ENCODE data around the gene THAP3.

DNA sequence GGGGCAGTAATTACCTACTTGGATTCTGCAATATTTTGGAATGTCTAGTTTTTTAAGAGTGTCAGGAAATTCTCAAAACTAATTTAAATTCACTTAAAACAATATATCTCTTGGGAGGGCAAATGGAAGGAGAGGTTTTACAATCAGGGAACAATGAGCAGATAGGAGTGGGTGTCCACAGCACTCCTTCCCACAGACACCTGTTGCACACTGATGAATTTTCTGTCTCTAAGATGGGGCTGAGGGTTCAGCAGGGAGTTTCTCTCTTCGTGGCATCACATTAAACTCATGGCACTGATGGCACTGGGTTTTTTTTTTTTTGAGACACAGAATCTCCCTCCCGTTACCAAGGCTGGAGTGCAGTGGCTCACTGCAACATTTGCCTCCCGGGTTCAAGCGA lies 5.6 kb upstream of the THAP3 start:
- TF ChIP-seq, protein P1, sequence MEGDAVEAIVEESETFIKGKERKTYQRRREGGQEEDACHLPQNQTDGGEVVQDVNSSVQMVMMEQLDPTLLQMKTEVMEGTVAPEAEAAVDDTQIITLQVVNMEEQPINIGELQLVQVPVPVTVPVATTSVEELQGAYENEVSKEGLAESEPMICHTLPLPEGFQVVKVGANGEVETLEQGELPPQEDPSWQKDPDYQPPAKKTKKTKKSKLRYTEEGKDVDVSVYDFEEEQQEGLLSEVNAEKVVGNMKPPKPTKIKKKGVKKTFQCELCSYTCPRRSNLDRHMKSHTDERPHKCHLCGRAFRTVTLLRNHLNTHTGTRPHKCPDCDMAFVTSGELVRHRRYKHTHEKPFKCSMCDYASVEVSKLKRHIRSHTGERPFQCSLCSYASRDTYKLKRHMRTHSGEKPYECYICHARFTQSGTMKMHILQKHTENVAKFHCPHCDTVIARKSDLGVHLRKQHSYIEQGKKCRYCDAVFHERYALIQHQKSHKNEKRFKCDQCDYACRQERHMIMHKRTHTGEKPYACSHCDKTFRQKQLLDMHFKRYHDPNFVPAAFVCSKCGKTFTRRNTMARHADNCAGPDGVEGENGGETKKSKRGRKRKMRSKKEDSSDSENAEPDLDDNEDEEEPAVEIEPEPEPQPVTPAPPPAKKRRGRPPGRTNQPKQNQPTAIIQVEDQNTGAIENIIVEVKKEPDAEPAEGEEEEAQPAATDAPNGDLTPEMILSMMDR (IDR thresholded peaks at IDR 0.05) = no peak
- no peak for TF ChIP-seq POLR2A (IDR thresholded peaks at IDR 0.05)
